Heart left ventricle (tissue), 13 donors: ENCODE measurements around the gene TMEM176A.
A peak's percentile ranks its signal among the peaks of the same experiment; 100 is the strongest.

Source experiments
- POLR2A ChIP-seq, 2 donors: fragments of 450-650 bp; IDR thresholded peaks; one replicate each; pipeline ENCODE4 v1.6.1; 2017; ENCODE audit warnings: antibody characterized with exemption in 2 of 2, mild to moderate bottlenecking in 2 of 2, moderate library complexity in 2 of 2
- TF ChIP-seq, protein P1 (sequence below), 12 donors: fragments of 200-600 bp; sonication (generic) in 4 of 12; IDR thresholded peaks; one replicate each; pipeline versions ENCODE4 v1.5.0 to v1.8.0; 2018 to 2022; ENCODE audit warnings: antibody characterized with exemption in 12 of 12, mild to moderate bottlenecking in 5 of 12
- donor health status: ischemic (EF 13 %, LVEDD 7.1; RV severe dilation, severe dysfunction).
- donor health status: DM: no; HTN: yes; CAD: no.
- donor health status: DM: no; HTN: no; CAD: no.
- donor health status: ischemic (EF 25% LVEDD 6.9; RV normal size, moderate dysfunction).
- donor health status: ischemic (EF 25% LVEDD 5.7; RV mildly dilated, moderate dysfunction).
- donor health status: ischemic (EF 35%, LVEDD 5.7; RV mildly dilated, moderate dysfunction).
- donor health status: nonischemic (EF 11% LVEDD 7.7; RV severe dilation, severe dysfunction).
- donor health status: DM: yes; HTN: yes; CAD: no.
- donor health status: PGD.
- donor health status: ischemic (EF 29% LVEDD 5.4; RV normal size, mild dysfunction).
- donor health status: nonischemic (EF 23%, LVEDD 6.1; RV moderate dilation, normal function).

DNA sequence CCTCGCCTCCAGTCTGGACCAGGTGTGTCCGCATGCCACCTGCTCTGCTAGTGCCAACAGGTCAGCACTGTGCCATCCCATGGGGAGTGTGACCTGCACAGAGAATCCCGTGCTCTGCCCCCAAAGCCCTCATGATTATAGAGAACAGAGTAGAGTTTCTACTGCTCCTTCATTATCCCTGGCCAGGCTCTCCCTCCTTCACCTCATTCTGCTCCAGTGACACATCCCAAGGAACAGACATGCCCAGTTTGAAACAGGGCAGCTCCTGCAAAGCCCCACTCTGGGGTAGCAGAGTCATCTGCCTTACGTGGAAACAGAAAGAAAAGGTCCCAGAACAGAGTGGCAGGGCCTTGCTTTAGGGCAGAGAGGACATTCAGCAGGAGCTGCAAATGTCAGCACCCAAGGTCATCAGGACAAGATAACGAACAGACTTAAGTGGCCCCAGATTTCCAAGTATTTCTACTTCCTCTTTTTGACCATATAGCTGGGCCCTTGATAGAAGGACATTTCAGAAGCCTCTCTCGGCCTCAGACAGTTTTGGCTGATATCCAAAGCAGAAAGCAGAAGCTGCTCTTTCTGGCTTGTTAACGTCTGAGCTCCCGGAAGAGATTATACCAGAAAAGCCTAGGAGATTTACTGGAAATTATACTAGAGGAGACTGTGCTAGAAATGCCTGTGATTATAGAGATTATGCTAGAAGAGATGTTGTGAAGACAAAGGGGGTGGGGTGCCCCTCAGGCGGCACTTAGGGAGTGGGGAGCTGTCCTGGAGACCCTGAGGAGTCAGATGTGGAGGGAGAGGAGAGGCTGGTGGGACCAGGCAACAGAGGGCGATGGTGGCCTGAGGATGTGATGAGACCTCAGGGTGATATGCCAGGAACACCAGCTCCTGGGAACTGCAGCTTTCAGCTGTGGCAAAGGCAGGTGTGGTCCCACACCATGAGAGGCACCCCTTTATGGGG is 13.0 kb upstream of the TMEM176A start:
- TF ChIP-seq, protein P1, sequence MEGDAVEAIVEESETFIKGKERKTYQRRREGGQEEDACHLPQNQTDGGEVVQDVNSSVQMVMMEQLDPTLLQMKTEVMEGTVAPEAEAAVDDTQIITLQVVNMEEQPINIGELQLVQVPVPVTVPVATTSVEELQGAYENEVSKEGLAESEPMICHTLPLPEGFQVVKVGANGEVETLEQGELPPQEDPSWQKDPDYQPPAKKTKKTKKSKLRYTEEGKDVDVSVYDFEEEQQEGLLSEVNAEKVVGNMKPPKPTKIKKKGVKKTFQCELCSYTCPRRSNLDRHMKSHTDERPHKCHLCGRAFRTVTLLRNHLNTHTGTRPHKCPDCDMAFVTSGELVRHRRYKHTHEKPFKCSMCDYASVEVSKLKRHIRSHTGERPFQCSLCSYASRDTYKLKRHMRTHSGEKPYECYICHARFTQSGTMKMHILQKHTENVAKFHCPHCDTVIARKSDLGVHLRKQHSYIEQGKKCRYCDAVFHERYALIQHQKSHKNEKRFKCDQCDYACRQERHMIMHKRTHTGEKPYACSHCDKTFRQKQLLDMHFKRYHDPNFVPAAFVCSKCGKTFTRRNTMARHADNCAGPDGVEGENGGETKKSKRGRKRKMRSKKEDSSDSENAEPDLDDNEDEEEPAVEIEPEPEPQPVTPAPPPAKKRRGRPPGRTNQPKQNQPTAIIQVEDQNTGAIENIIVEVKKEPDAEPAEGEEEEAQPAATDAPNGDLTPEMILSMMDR (IDR thresholded peaks at IDR 0.05) = peak in 4 of 12 donors; percentile 9 to 21 (median 14)
- no peak for TF ChIP-seq POLR2A (IDR thresholded peaks at IDR 0.05)
